ENCODE results near the gene MLXIPL.
"Not testable (repeated sequence)": the region's sequence is repeated elsewhere in the genome, so short reads cannot be mapped to it uniquely, and the experiment has no call there.

The MLXIPL gene

DNA sequence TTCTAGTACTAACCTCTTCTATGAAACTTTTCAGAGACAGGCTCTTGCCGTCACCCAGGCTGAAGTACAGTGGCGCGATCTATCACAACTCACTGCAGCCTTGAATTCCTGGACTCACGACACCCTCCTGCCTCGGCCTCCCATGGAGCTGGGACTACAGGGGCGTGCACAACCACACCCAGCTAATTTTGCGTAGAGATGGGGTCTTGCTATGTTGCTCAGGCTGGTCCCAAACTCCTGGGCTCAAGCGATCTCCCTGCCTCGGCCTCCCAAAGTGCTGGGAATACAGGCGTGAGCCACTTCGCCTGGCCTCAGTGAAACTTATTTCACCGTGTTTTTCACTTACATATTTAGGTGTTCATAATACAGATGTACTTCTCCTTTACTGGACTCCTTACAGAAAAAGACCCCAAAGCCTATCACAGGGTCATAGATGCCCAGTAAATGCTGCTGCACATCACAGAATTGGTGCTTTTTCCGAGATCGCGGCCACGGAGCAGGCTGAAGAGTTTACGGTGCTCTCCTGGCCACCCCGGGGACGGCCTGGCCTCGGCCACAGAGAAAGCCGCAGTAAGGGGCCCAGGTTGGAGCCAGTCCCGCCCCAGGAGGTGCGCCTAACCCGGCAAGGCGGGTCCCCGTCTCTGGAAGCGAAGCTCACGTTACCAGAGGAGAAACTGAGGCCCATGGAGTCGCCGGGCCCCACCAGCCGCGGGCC lies 46.5 kb downstream of the MLXIPL start:
- no peak for DNase-seq

DNA sequence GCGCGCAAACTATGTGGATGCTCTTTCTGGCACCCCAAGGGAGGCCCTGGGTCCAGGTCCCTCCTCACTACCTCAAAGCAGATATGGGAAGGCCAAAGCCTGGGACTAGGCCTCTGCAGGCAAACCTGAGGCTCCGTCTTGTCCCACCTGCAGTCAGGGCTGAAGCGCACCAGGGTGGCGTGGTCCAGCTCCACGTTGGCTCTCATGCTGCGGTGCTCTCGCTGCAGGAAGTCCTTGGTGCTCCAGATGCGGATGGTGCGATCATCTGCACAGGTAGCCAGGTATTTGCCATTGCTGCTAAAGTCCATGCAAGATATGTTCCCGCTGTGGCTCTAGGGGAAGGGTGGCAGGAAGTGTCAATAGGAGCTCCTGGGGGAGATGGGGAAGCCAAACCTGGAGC lies 50.5 kb downstream of the MLXIPL start:
- no peak for DNase-seq

DNA sequence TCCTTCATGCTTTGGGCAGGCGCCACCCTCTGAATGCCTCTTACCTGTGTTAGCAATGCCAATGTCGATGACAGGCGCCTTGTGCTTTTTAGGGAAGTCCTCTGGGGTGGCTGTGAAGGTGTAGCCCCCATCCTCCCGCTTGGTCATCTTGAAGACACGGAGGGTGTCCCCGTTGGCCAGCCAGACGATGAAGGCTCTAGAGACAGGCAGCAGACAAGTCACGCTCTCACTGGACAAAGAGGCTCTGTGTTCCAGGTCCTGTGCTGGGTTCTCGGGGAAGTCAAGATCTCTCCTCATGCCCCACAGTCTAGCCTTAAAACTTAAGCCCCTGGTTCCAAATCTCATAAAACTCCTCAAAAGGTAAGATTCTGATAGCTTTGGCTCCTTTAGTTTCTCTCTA lies 51.0 kb downstream of the MLXIPL start:
- DNase-seq: no peak

GRCh38 chr7:73572767-73573186 lies 51.5 kb downstream of the MLXIPL start:
- DNase-seq: no peak

DNA sequence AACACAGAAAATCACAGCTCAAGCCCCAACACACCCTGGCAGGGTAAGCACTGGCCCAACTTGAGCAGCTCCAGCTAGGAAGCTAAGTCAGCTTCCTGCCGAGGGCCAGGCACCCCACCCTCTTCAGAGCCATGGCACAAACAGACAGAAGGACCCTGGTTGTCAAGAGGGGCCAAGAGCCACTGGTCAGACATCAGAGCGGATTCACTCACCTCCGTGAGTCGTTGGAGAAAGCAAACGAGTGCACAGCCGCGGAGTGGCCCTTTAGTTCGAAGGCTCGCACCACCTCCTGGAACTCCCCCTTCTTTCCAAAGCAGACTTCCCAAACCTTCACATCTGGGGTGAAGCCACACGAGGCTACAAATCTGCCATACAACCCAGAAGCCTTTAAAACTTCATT lies 53.3 kb downstream of the MLXIPL start:
- DNase-seq: no peak

DNA sequence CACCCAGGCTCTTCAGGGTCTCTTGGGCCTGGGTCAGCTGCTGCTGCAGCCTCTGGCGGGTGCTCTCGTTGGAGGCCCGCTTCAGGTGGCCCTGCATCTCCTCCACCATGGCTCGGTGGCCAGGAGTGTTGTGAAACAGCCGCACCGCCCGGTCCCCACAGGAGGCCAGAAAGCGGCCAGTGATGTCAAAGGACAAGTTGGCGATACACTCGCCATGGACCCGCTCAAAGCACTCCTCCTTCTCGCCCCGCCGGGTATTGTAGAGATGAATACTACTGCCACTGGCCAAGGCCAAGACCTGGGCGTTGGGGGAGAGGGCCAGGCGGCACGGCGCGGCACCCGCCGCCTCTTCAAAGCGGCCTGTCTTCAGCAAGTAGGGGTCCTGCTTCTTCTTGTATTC lies 53.8 kb downstream of the MLXIPL start:
- no peak for DNase-seq

GRCh38 chr7:73569042-73569608 lies 55.2 kb downstream of the MLXIPL start:
- no peak for DNase-seq

GRCh38 chr7:73567846-73568685 lies 56.3 kb downstream of the MLXIPL start:
- DNase-seq: no peak

- no peak for DNase-seq
Measured at GRCh38 chr7:73567140-73567539, 57.2 kb downstream of the MLXIPL start.

GRCh38 chr7:73566431-73566830 lies 57.9 kb downstream of the MLXIPL start:
- not testable (repeated sequence) for DNase-seq

DNA sequence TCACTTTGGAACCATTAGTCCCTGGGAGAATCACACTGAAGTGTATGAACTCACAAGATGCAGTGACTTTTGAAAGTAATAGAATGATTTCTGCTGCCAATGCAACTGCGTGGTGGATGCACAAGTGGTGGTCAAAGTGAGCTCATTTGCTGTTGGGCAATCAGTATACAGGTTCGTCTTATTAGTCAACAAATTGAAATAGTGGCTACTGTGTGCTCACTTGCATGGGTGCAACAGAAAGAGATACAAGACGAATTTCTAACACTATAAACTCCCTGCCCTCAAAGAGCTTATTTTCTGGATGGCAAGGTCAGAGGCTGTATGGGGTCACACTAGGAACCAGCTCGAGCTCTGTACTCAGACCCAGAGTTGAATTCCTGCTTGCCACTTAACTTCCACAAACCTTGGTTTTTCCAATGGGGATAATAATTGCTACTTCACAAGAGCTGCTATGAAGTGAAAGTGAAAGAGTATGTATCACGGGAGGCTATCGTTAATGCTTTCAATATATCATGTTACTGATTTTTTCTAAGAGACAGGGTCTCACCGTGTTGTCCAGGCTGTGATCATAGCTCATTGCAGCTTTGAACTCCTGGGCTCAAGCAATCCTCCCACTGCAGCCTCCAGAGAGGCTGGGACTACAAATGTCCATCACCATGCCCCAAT lies 58.5 kb downstream of the MLXIPL start:
- no peak for DNase-seq

DNA sequence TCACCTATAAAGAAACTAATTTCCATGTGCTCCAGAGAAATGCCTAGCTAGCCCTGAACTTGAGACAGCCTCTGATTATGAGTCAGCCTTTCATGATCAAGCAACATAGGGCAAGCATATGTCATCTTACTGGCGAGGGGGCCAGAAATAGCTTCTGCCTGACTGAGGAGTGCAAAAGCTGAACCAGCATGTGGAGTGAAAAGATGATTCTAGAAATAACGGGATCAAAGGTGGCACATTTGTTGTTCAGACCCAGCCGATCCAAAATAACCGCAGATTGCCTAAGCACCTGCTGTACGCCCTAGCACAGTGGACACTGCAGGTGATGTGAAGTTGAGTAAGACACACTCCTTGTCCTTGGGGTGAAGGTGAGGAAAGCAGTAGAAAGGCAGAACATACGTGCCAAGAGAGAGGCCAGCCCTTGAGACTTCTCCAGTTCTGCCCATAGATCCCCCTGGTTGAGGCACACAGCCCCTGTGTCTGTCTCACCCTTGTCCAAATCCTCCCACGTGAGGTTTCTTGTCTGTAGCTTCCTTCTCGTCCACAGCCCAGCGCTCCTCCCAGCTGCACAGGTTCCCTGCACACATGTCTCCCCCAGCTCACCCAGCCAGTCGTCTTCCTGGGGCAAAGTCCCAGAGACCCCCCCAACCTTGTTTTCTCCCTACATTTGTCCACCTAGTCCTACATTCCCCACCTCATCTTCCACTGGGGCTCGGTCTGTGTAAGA lies 64.0 kb downstream of the MLXIPL start:
- no peak for DNase-seq

DNA sequence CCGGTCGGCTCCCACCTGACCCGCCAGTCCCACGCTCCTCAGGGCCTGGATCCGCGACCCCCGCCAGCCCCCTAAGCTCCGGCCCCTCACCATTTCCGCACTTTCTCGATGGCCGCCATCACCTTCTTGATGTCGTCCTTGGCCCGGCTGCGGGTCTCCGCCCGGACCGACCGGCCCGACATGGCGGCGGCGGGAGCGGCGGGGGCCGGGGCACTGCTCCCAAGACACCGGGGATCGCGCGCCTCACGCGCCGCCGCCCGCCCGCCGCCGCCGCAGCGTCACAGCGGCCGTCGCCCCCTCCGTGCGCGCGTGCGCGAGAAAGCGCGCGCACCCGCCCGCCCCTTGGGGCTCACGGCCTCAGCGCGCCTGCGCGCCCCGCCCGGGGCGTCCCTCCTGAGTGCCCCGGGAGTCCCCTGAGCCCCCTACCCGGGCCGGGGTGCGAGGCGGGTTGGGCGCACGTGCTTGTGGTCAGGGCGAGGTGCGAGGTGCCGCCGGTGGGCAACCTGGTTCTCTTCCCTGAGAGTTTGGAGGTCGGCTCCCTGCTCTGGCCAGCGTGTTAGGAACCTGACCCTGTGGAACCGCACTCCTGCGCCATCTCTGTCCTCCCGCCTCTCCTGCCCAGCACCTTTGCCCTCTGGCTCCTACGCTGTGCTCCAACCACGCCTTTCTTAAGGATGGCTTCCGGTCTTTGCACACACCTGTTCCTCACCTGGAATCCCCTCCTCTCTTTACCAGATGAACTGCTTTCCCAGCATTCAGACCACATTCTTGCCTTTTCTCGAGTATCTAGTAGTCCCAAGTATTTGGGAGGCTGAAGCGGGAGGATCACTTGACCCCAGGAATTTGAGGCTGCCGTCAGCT lies 66.7 kb downstream of the MLXIPL start, which contains the start of gene BCL7B:
BCL7B (minus strand) TSS at position 294 of the 861 bp plus-strand sequence; CDS start at position 182, 112 bp downstream.
- peak; percentile 81 for DNase-seq

- DNase-seq: peak; percentile 93
Measured at GRCh38 chr7:73557108-73557396, 67.3 kb downstream of the MLXIPL start.

GRCh38 chr7:73556208-73557107 lies 67.9 kb downstream of the MLXIPL start:
- DNase-seq: no peak

DNA sequence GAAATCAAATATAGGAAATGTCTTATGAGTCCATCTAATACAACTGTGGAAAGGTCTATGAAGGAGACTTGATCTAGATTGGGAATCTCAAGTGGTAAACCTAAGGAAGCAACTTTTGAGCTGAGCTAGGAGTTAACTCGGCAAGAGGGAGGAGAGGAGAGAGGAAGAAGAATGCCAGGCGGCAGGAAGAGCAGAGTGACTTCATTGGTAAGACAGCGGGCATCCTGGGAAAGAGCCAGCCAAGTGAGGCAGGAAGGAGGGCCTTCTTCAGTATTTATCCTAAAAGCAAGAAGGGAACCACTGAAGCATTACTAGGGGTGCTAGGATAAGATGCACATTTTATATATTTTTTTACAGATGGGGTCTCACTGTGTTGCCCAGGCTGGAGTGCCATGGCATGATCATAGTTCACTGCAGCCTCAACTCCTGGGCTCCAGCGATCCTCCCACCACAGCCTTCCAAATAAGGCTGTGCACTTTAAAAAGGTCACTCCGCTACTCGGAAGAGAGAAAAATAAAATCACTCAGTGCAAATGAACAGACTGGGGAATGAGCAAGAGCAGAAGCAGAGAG lies 68.8 kb downstream of the MLXIPL start:
- DNase-seq: no peak

DNA sequence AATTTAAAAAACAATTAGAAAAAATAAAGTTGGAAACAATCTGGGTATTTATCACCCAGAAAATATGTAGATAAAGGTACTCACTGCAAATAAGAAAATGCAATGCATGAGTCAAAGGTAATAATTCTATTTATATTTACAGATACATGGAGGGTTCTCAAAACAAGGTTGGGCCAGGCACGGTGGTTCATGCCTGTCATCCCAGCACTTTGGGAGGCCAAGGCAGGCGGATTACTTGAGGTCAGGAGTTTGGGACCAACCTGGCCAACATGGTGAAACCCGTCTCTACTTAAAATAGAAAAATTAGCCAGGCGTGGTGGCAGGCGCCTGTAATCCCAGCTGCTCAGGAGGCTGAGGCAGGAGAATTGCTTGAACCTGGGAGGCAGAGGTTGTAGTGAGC lies 74.2 kb downstream of the MLXIPL start:
- not testable (repeated sequence) for DNase-seq

GRCh38 chr7:73549176-73549575 lies 75.1 kb downstream of the MLXIPL start:
- no peak for DNase-seq

GRCh38 chr7:73547841-73548240 lies 76.5 kb downstream of the MLXIPL start:
- DNase-seq: no peak

DNA sequence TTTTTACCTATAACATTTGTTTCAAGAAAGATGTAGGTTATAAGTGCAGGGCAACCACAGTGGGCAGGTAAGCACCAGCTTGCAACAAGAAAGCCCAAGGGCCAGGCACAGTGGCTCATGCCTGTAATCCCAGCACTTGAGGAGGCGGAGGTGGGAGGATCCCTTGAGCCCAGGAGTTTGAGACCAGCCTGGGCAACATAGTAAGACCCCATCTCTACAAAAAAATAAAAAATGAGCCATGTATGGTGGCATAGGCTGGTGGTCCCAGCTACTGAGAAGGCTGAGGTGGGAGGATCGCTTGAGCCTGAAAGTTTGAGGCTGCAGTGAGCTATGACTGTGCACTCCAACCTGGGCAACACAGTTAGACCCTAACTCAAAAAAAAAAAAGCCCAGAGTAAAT lies 79.6 kb downstream of the MLXIPL start:
- no peak for DNase-seq
